ENCODE results near the gene ANKRD11. TPM values are rescaled to one million over a fixed set of nuclear protein-coding genes. Genes with fewer than 3 reads are reported as not detected.

ANKRD11 gene
- total RNA-seq, 1 donor from 2014 or later = 133 TPM

DNA sequence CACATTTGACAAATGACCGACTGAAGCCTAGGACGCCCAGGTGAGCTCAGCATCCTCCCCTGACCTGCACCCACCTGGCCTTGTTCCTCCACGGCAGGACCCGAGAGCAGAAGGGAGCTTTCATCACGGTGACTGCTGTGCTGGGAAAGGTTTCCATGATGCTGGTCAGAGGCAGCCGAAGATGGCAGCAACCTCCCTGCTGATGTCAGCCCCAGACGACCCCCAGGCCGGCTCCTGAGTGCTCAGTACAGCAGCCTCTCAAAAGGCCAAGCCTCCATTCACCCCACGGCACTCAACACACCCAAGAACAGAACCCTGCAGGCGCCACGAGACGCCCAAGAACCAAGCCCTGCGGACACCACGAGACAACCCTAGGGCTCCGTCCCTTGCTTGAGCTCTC lies 119.8 kb downstream of the ANKRD11 start:
- Histone ChIP-seq H3K4me3 (ENCODE audit: low read depth, low read length) (no peak overlapping the region), H3K27me3 (ENCODE audit: control insufficient read depth, insufficient read depth, low read length) (no peaks in the 10 kb centered on the region), H3K36me3 (ENCODE audit: control insufficient read depth, insufficient read depth, low read length) (no peaks in the 10 kb centered on the region)
- no peak for DNase-seq (ENCODE audit: low read depth)
- TF ChIP-seq, protein P1, sequence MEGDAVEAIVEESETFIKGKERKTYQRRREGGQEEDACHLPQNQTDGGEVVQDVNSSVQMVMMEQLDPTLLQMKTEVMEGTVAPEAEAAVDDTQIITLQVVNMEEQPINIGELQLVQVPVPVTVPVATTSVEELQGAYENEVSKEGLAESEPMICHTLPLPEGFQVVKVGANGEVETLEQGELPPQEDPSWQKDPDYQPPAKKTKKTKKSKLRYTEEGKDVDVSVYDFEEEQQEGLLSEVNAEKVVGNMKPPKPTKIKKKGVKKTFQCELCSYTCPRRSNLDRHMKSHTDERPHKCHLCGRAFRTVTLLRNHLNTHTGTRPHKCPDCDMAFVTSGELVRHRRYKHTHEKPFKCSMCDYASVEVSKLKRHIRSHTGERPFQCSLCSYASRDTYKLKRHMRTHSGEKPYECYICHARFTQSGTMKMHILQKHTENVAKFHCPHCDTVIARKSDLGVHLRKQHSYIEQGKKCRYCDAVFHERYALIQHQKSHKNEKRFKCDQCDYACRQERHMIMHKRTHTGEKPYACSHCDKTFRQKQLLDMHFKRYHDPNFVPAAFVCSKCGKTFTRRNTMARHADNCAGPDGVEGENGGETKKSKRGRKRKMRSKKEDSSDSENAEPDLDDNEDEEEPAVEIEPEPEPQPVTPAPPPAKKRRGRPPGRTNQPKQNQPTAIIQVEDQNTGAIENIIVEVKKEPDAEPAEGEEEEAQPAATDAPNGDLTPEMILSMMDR (IDR thresholded peaks at IDR 0.05; ENCODE audit: insufficient read depth, low read length, poor library complexity, severe bottlenecking) = no peak

DNA sequence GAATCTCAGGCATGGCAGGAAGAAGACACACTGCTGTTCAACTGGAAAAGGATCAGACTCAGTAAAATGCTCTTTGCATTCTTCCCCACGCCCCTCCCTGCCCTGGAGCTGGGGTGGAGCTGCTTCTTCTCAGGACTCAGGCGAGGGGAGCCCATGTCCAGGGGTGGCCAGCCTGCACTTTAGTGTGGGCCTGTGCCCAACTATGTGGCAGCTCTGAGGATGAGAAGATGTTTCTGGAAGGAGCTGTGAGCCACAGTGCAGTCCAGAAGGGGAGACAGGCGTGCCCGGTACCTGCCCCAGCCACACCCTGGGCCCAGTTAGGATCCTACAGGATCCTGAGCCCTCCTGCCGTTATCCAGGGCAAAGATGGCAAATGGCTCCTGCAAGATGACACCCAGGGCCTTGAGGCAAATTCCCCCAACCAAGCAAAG lies 120.3 kb downstream of the ANKRD11 start:
- Histone ChIP-seq H3K27me3 (ENCODE audit: control insufficient read depth, insufficient read depth, low read length) (no peaks in the 10 kb centered on the region), H3K4me3 (ENCODE audit: low read depth, low read length) (no peak overlapping the region), H3K36me3 (ENCODE audit: control insufficient read depth, insufficient read depth, low read length) (no peaks in the 10 kb centered on the region)
- TF ChIP-seq, protein P1 (IDR thresholded peaks at IDR 0.05; ENCODE audit: insufficient read depth, low read length, poor library complexity, severe bottlenecking) = no peak
- DNase-seq (ENCODE audit: low read depth) = no peak

DNA sequence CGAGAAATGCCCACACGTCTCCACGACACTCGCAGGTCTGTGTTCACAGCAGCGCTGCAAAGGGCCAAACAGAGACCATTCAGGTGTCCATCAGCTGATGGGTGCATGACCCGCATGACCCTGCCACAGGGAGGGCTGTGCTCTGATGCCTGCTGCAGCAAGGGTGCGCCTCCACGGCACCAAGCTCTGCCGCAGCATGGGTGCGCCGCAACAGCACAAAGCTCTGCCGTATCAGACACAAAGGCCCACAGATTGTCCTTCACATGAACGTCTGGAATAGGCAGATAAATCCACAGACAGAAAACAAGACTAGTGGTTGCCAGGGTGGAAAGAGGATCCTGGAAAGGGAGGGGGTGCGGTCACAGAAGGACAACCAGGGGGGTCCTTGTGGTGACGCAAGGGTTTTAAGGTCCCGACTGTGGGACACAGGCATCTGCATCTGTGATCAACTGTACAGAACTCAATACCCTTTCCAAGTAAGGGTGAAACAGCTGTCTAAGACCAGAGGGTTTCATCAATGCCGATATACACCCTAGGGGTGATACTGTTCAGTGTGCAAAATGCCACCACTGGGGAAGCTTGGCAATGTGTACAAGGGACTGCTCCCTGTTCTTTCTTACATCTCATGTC lies 121.0 kb downstream of the ANKRD11 start:
- TF ChIP-seq, protein P1 (IDR thresholded peaks at IDR 0.05; ENCODE audit: insufficient read depth, low read length, poor library complexity, severe bottlenecking) = no peak
- H3K36me3 ChIP-seq (ENCODE audit: control insufficient read depth, insufficient read depth, low read length) = no peaks in the 10 kb centered on the region
- no peaks in the 10 kb centered on the region for H3K27me3 ChIP-seq (ENCODE audit: control insufficient read depth, insufficient read depth, low read length)
- no peak for DNase-seq (ENCODE audit: low read depth)
- H3K4me3 ChIP-seq (ENCODE audit: low read depth, low read length) = no peak overlapping the region

DNA sequence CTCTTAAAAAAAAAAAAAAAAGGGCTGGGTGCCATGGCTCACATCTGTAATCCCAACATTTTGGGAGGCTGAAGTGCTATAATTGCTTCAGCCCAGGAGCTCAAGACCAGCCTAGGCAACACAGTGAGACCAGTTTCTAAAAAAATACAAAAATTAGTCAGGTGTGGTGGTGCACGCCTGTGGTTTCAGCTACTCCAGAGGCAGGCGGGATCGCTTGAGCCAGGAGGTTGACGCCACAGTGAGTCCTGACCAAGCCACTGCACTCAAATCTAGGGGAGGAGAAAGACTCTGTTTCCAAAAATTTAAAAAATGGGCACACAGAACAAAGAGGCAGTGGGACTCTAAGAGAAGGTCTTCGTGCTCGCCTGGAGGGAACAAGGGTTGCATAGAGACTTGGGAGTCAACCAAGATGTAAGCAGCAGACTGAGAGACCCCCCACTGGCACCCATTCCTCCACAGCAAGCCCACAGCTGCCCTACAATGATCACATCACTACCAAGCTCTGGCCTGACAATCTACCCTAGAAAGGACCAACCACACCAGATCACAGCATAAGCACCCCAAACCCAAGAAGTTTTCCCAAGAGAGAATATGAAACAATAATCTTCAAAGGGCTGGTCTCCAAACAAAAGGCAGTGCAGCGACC lies 121.6 kb downstream of the ANKRD11 start:
- DNase-seq (ENCODE audit: low read depth) = no peak

DNA sequence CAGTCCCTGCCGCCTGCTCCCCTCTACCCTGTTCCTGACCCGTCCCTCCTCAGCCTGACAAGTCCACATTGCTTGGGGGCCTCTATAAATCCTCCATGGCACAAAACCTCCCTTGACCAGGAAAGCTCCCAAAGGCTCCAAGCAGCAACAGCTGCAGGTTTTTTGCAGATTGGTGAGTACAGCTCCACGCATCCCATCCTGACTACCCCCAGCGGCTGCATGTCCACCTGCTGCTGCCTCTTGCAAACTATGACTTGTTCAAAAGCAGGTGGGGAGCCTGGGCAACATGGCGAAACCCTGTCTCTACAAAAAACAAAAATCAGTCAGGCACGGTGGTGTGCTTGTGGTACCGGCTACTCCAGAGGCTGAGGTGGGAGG lies 122.8 kb downstream of the ANKRD11 start:
- DNase-seq (ENCODE audit: low read depth) = no peak
- H3K27me3 ChIP-seq (ENCODE audit: control insufficient read depth, insufficient read depth, low read length) = no peaks in the 10 kb centered on the region
- TF ChIP-seq, protein P1 (IDR thresholded peaks at IDR 0.05; ENCODE audit: insufficient read depth, low read length, poor library complexity, severe bottlenecking) = no peak
- no peaks in the 10 kb centered on the region for H3K36me3 ChIP-seq (ENCODE audit: control insufficient read depth, insufficient read depth, low read length)
- H3K4me3 ChIP-seq (ENCODE audit: low read depth, low read length) = no peak overlapping the region

More for the DNA sequence above, 121.6 kb downstream of the ANKRD11 start:
- Histone ChIP-seq H3K4me3 (ENCODE audit: low read depth, low read length) (no peak overlapping the region), H3K27me3 (ENCODE audit: control insufficient read depth, insufficient read depth, low read length) (no peaks in the 10 kb centered on the region), H3K36me3 (ENCODE audit: control insufficient read depth, insufficient read depth, low read length) (no peaks in the 10 kb centered on the region)
- TF ChIP-seq, protein P1 (IDR thresholded peaks at IDR 0.05; ENCODE audit: insufficient read depth, low read length, poor library complexity, severe bottlenecking) = no peak

Measured in kidney epithelial cell (primary cell).